ENCODE measurements around the gene ZNF236.

Gene ZNF236

DNA sequence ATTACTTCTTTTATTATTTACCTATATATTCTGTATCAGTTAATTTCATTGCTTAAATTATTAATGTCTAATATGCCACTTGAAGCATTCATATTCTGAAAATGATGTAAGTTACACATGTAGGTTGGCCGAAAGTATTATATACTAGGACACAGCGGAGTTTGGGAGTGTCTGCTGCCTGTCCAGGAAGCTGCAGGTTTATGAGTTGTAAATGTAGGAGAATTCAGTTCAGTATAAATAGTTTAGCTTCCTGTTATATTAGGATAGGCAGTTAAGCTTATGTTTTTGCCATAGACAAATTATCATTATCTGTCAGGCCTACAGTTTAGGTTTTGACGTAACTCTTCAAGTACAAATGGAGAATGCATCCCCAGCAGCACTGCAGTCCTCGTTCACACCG lies 18.9 kb upstream of the ZNF236 start:
- peak overlapping the region; percentile 47 for H3K4me2 ChIP-seq (ENCODE audit: low read length)

DNA sequence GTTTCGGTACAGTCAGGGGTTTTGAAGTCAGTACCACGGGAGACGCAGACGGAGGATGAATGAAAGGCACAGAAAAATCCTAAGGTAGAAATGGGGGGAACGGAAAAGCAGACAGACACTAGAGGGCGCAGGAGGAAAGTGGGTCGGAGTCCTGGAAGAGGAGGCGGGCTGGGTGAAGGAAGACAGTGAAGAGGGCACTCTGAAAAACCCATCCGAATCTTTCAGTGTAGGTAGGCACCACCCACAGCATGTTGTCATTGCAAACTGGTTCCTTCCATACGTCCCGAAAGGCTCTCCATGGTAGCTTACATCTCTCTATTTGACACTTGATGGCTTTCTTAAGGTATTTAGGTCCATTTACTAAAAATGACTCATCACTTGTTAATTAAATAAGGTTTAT lies 18.5 kb upstream of the ZNF236 start:
- no peak overlapping the region for H3K27ac ChIP-seq (ENCODE audit: low read depth, low read length, poor library complexity, severe bottlenecking)
- H3K9me2 ChIP-seq (ENCODE audit: low read depth, low read length): no peaks in the 10 kb centered on the region
- H3K9me3 ChIP-seq (ENCODE audit: low read length): no peaks in the 10 kb centered on the region; the same call in 1 of the 2 replicates
- H3K4me3 ChIP-seq (ENCODE audit: low read depth, low read length, poor library complexity, severe bottlenecking): no peak overlapping the region
- no peak overlapping the region for H2AFZ ChIP-seq (ENCODE audit: low read length)
- peak overlapping the region; percentile 47 for H3K4me2 ChIP-seq (ENCODE audit: low read length)
- peaks cover 4% of the 10 kb centered on the region; the same call in 1 of the 2 replicates for H3K36me3 ChIP-seq (ENCODE audit: insufficient read depth, low read length)
- H3K9ac ChIP-seq (ENCODE audit: low read length): no peak overlapping the region
- H3K79me2 ChIP-seq (ENCODE audit: insufficient read depth, low read length): no peaks in the 10 kb centered on the region
- no peak for TF ChIP-seq EZH2 (IDR thresholded peaks at IDR 0.05; ENCODE audit: borderline replicate concordance, low read length)
- TF ChIP-seq, protein P1, sequence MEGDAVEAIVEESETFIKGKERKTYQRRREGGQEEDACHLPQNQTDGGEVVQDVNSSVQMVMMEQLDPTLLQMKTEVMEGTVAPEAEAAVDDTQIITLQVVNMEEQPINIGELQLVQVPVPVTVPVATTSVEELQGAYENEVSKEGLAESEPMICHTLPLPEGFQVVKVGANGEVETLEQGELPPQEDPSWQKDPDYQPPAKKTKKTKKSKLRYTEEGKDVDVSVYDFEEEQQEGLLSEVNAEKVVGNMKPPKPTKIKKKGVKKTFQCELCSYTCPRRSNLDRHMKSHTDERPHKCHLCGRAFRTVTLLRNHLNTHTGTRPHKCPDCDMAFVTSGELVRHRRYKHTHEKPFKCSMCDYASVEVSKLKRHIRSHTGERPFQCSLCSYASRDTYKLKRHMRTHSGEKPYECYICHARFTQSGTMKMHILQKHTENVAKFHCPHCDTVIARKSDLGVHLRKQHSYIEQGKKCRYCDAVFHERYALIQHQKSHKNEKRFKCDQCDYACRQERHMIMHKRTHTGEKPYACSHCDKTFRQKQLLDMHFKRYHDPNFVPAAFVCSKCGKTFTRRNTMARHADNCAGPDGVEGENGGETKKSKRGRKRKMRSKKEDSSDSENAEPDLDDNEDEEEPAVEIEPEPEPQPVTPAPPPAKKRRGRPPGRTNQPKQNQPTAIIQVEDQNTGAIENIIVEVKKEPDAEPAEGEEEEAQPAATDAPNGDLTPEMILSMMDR (IDR thresholded peaks at IDR 0.05; ENCODE audit: low read length): peak; percentile 85
- peaks cover 5% of the 10 kb centered on the region; the same call in 1 of the 2 replicates for H3K27me3 ChIP-seq (ENCODE audit: insufficient read depth, low read length)
- no peaks in the 10 kb centered on the region for H3F3A ChIP-seq (ENCODE audit: insufficient read depth, low read length)
- H4K20me1 ChIP-seq (ENCODE audit: insufficient read depth, low read length): no peaks in the 10 kb centered on the region
- H3K4me1 ChIP-seq (ENCODE audit: insufficient read depth, low read length, severe bottlenecking): peaks cover 20% of the 10 kb centered on the region

More for the DNA sequence above, 18.9 kb upstream of the ZNF236 start:
- H3K27me3 ChIP-seq (ENCODE audit: insufficient read depth, low read length): peaks cover 5% of the 10 kb centered on the region; the same call in 1 of the 2 replicates
- H3K79me2 ChIP-seq (ENCODE audit: insufficient read depth, low read length): no peaks in the 10 kb centered on the region
- H3K27ac ChIP-seq (ENCODE audit: low read depth, low read length, poor library complexity, severe bottlenecking): no peak overlapping the region
- H3K9me2 ChIP-seq (ENCODE audit: low read depth, low read length): no peaks in the 10 kb centered on the region
- H3K36me3 ChIP-seq (ENCODE audit: insufficient read depth, low read length): peaks cover 4% of the 10 kb centered on the region; the same call in 1 of the 2 replicates
- no peak overlapping the region for H3K9ac ChIP-seq (ENCODE audit: low read length)
- no peaks in the 10 kb centered on the region for H4K20me1 ChIP-seq (ENCODE audit: insufficient read depth, low read length)
- no peak overlapping the region for H3K4me3 ChIP-seq (ENCODE audit: low read depth, low read length, poor library complexity, severe bottlenecking)
- H3K9me3 ChIP-seq (ENCODE audit: low read length): no peaks in the 10 kb centered on the region; the same call in 1 of the 2 replicates
- H3F3A ChIP-seq (ENCODE audit: insufficient read depth, low read length): no peaks in the 10 kb centered on the region
- TF ChIP-seq, protein P1 (IDR thresholded peaks at IDR 0.05; ENCODE audit: low read length): no peak
- no peak for TF ChIP-seq EZH2 (IDR thresholded peaks at IDR 0.05; ENCODE audit: borderline replicate concordance, low read length)
- no peak overlapping the region for H2AFZ ChIP-seq (ENCODE audit: low read length)
- H3K4me1 ChIP-seq (ENCODE audit: insufficient read depth, low read length, severe bottlenecking): peaks cover 20% of the 10 kb centered on the region

GRCh38 chr18:76805221-76805620 lies 17.1 kb upstream of the ZNF236 start:
- no peak overlapping the region for H3K4me3 ChIP-seq (ENCODE audit: low read depth, low read length, poor library complexity, severe bottlenecking)
- H3K9me3 ChIP-seq (ENCODE audit: low read length): no peaks in the 10 kb centered on the region
- peaks cover 20% of the 10 kb centered on the region for H3K4me1 ChIP-seq (ENCODE audit: insufficient read depth, low read length, severe bottlenecking)
- H3K9ac ChIP-seq (ENCODE audit: low read length): no peak overlapping the region
- H3K27me3 ChIP-seq (ENCODE audit: insufficient read depth, low read length): peaks cover 5% of the 10 kb centered on the region; the same call in 1 of the 2 replicates
- no peak overlapping the region for H3K27ac ChIP-seq (ENCODE audit: low read depth, low read length, poor library complexity, severe bottlenecking)
- no peaks in the 10 kb centered on the region for H3K79me2 ChIP-seq (ENCODE audit: insufficient read depth, low read length)
- no peaks in the 10 kb centered on the region for H3K9me2 ChIP-seq (ENCODE audit: low read depth, low read length)
- H3K4me2 ChIP-seq (ENCODE audit: low read length): no peak overlapping the region
- no peak overlapping the region for H2AFZ ChIP-seq (ENCODE audit: low read length)
- peaks cover 9% of the 10 kb centered on the region; the same call in 1 of the 2 replicates for H3K36me3 ChIP-seq (ENCODE audit: insufficient read depth, low read length)
- H4K20me1 ChIP-seq (ENCODE audit: insufficient read depth, low read length): no peaks in the 10 kb centered on the region
- TF ChIP-seq, protein P1 (IDR thresholded peaks at IDR 0.05; ENCODE audit: low read length): peak; percentile 46
- no peak for TF ChIP-seq EZH2 (IDR thresholded peaks at IDR 0.05; ENCODE audit: borderline replicate concordance, low read length)
- no peaks in the 10 kb centered on the region for H3F3A ChIP-seq (ENCODE audit: insufficient read depth, low read length)
